Measurements from ENCODE around the gene CCDC148.
"Not testable (repeated sequence)": the region's sequence is repeated elsewhere in the genome, so short reads cannot be mapped to it uniquely, and the experiment has no call there.

The CCDC148 gene

DNA sequence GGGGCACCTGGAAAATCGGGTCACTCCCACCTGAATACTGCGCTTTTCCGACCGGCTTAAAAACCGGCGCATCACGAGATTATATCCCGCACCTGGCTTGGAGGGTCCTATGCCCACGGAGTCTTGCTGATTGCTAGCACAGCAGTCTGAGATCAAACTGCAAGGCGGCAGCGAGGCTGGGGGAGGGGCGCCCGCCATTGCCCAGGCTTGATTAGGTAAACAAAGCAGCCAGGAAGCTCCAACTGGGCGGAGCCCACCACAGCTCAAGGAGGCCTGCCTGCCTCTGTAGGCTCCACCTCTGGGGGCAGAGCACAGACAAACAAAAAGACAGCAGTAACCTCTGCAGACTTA, 105.1 kb downstream of the CCDC148 start:
- DNase-seq (ENCODE audit: low spot score): not testable (repeated sequence)

DNA sequence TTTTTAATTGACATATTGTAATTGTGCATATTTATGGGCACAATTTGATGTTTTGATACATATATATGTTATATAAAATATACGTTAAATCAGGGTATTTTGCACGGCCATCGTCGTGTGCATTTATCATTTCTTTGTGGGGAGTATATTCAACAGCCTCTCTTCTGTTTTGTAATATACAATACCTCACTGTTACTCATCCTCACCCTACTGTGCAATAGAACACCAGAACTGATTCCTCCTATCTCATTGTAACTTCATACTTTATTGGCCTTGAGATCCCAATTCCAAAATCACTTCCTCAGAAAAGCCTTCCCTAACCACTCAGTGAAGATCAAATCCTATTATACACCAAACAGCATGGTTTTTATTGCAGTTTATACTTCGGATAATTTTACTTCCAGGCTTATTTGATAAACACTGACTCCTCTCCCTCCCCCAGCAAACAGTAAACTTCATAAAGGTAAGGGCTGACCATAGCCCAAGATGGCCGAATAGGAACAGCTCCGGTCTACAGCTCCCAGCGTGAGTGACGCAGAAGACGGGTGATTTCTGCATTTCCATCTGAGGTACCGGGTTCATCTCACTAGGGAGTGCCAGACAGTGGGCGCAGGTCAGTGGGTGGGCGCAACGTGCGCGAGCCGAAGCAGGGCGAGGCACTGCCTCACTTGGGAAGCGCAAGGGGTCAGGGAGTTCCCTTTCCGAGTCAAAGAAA, 105.6 kb downstream of the CCDC148 start:
- DNase-seq (ENCODE audit: low spot score): not testable (repeated sequence)

DNA sequence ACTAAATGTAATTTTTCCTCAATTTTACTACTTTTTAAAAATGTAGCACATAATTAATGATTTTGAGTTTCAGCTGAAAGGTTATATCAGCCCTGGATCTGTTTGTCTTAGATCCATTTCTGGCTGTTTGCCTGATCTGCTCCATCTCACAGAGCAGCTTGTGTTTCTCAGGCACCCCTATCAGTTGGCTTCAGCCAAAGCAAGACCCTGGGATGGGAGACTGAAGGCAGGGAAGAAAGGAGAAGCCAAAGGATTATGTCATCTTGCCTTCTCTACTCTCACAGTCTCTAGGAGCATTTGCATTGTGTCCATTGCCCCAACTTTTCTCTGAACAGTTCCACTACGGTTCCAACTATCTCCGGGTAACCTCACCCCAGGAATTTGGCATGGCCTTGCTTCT, 110.5 kb downstream of the CCDC148 start:
- no peak for DNase-seq (ENCODE audit: low spot score)

DNA sequence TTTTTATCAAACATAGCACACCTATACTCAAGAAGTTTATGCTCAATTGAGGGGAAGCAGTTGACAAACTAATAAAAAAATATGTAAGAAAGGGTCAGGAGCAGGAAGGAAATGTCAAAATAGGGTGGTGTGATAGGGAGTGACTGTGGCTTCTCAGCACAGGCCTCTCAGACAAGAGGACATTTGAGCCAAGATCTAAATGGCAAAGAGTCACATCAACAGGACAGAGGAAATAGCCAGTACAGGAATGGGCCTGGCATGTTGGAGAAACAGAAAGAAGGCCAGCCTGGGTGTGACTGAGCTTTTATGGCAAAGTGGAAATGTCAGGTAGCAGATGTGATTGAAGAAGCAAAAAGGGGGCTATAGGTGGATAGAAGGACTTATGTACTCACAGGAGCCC, 117.0 kb downstream of the CCDC148 start:
- no peak for DNase-seq (ENCODE audit: low spot score)

DNA sequence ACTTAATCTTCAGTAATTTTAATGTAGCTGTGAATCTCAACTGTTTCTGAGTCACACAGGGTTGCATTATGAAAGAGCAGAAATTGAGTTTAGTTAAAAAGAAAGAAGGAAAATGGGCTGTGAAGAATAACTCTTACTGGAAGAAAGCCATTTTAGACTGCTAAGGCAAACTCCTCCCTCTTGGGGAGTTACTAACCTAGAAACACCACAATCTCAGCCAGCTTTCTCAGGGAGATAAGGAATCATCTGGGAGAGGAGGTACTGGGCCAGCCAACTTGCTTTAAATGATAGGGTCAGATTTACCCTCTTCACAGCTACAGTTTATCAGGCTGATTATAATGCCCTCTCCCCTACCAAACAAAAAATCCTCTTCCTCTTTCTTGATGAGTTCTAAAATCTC, 119.5 kb downstream of the CCDC148 start:
- no peak for DNase-seq (ENCODE audit: low spot score)

DNA sequence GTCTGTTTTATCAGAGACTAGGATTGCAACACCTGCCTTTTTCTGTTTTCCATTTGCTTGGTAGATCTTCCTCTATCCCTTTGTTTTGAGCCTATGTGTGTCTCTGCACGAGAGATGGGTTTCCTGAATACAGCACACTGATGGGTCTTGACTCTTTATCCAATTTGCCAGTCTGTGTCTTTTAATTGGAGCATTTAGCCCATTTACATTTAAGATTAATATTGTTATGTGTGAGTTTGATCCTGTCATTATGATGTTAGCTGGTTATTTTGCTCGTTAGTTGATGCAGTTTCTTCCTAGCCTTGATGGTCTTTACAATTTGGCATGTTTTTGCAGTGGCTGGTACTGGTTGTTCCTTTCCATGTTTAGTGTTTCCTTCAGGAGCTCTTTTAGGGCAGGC, 124.8 kb downstream of the CCDC148 start:
- not testable (repeated sequence) for DNase-seq (ENCODE audit: low spot score)

DNA sequence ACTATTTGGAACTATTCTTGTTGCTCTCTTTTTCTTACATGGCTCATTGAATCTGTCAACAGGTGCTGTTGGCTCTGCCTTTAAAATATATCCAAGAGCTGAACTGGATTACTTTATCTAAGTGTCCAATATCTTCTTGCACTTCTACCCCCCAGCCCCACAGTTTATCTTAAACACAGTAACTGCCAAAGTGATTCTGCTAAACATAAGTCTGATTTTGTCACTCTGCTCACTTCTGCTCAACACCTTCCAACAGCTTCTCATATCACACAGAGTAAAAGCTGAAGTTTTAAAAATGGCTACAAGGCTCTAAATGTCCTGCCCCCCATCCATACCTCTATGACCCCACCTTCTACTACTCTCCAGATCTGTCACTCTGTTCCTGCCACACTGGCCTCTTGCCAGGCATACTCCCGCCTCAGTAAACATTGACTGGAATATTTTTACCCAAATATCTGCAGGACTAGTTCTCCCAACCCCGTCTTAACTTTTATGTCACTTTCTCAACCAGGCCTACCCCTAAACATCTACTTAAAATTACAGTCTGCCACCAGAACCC, 130.7 kb downstream of the CCDC148 start:
- DNase-seq (ENCODE audit: low spot score): no peak

DNA sequence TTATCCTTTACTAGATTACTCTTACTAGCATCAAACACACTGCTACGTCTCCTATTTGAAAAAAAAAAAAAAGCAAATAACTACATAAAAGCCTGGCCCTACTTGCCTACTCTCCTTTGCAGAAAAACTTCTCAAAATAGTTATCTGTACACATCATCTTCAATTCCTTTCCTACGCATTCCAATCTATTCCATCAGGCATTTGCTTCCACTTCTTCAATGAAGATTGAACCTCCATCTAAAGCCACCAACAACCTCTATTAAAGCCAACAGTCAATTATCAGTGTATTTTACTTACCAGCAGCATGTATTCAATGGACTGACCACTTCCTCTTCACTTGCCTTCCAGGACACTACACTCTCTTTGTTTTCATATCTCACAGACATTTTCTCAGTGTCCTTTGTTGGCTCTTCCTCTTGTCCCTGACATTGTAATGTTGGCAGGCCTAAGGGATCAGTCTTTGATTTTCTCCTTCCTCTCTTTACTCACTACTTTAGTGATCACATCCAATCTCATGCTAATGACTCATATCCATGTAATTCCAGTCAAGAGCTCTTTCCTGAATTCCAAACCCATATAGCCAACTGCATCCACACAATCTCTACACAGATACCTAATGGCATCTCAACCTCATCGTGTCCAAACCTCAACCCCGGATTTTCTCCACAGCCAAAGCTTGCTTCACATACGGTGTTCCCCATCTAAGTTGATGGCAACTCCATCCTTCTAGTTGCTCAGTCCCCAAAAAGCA, 131.3 kb downstream of the CCDC148 start:
- no peak for DNase-seq (ENCODE audit: low spot score)

DNA sequence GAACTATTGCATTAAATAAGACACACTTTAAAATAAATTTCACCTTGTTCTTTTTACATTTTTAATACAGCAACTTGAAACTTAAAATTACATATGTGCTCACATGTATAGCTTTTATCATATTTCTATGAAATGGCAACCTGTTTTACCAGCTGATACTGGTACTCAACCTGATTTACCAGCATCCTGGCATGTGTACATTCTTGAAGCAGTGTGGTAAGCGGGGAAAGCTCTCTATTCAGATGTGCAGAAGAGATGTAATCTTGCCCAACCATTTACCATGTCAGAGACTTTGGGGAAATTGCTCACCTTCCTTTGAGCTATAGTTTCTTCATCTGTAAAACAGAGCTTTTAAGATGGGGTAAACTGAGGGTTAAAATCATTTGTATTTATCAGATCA, 133.2 kb downstream of the CCDC148 start:
- no peak for DNase-seq (ENCODE audit: low spot score)

DNA sequence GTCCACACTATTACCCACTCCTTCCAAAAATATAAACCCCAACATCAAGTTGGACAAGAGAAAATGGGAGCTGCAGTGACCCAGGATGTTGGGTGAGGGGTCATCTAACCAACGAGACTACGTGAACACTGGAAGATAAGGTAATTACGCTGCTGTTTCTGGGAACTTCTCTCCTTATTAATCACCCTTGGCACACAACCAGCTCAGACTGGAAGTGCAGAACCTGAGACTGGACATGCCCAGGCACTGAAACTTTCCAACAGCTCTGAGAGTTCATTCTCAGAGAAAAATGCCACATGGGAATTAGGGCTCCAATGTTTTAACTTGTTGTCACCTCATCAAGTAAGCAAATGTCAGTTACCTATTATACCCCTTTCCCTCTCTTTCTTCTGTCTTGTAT, 135.3 kb downstream of the CCDC148 start:
- no peak for DNase-seq (ENCODE audit: low spot score)

DNA sequence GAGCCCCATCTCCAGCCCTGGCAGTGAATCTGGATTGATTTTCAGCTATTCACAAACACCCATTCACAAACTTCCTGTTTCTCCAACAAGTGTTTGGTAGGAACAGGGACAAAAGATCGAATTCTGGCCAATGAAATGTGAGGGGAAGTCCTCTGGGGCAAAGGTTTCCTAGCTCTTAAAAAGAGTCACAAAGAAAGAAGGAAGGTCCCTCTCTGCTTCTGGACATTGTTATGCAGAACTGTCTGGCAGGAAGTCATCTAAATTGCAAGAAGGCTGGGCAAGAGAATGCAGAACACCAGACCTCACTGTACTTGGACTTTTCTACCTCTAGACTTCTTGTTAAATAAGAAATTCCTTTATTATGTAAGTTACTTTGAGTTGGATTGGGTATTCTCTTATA, 137.3 kb downstream of the CCDC148 start:
- no peak for DNase-seq (ENCODE audit: low spot score)

DNA sequence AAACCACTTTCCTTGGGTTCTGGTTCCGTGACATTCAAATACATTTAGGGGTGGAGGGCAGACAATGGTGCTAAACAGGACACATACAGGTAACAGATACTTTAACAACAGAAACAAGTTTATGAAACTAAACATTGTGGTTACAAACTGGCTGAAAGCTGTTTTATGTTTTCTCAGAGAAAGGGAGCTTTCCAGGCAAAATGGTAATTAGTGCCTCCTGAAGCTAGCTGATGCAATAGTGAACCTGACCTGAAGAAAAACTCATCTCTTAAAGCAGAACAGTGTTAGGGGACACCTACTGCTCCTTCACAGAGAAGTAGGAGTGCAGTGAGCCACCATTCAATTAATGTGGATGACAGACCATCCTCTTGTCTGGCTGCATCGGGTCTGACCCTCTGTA, 138.9 kb downstream of the CCDC148 start:
- no peak for DNase-seq (ENCODE audit: low spot score)

DNA sequence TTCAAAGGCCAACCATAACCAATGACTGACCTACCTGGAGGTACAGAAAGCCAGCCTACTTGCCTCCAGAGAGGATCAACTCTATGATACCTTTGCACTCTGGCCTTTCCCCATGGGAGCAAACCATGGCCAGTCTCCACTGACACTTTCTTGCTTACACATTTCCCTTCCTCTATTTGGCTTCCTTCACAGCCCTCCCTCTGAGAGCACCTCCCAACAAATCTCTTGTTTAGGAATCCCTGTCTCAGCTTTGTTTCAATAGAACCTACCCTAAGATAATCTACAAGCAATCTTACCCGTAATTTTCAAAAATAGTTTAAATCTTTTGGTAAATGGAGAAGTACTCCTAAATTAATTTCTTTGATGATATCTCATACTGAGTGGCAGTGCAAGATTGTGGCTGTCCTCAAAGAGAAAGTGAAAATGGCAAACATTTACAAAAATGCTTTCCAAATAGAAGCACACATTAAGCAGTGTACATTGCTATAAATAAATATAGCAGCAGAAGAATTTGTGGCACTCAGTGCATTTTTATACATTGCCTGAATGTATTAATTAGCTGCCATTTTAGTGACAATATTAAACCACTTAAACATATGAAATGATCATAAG, 140.6 kb downstream of the CCDC148 start:
- no peak for DNase-seq (ENCODE audit: low spot score)

DNA sequence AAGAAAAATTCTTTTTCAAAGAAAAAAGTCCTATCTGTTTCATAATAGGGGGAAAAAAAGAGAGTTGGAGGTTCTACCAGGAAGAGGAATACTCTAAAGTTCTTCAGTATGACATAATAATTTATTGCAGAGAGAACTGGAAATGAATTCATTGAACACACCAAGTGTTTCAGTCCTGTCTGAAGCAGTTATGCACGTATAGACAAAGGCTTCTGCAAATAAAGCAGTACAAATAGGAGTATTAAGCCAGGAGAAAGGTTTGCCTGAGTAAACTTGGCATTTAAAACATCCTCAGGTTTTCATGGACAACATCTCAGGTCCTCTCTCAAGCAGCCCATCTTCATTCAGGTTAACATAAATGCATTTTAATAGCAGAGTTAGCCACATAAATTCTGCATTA, 141.6 kb downstream of the CCDC148 start:
- no peak for DNase-seq (ENCODE audit: low spot score)

DNA sequence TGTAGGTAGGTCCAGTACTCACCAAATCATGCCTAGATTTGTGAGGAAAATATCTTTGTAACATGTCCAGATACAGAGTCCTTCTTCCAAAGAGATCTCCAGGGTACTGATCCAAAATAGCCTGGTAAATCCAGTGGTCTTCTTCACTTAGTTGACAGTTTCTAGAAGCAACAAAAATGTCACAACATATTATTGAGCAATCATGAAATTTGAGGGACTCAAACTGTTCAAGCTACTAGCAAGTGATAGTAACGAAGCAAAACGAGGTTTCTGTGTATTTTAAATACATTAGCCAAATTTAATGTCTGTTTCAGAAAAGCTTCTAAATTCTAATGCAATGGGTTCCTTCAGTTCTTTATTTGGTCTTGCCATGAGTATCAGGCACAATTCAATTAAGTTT, 142.8 kb downstream of the CCDC148 start:
- DNase-seq (ENCODE audit: low spot score): no peak

DNA sequence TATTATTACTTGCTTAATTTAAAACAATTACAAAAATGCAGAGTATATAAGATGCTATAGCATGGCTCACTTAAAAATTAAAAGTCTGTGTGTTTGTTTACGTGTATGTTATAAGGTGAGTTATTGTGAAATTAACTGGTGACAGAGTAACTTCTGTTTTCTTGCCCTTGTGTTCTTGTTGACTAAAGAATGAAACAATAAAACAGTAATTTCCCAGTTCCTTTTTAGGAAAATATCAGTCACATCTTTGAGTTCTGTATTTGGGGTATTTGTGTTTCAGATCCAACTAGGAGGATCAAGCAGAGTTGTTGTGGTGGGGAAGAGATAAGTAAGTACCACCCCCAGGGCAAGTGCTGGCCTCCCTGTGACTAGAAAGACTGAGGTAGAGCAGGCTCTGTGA, 143.6 kb downstream of the CCDC148 start:
- no peak for DNase-seq (ENCODE audit: low spot score)

DNA sequence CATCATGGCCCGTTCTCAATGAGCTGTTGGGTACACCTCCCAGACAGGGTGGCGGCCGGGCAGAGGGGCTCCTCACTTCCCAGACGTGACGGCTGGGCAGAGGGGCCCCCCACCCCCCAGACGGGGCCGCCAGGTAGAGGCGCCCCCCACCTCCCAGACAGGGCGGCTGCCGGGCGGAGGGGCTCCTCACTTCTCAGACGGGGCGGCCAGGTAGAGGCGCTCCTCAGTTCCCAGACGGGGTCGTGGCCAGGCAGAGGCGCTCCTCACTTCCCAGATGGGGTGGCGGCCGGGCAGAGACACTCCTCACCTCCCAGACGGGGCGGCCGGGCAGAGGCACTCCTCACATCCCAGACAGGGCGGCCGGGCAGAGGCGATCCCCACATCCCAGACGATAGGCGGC, 146.1 kb downstream of the CCDC148 start:
- not testable (repeated sequence) for DNase-seq (ENCODE audit: low spot score)

DNA sequence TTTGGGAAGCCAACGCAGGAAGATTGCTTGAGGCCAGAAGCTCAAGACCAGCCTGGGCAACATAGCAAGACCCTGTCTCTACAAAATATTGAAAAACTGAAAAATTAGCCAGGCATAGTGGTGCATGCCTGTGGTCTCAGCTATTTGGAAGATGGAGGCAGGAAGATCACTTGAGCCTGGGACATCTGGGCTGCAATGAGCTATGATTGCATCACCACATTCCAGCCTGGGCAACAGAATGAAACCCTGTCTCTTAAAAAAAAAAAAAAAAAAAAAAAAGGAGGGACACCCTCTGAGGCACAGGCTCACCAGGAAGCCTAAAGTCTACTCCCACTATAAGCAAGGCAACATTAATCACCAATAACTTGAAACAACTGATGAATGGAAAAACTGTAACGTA, 151.1 kb downstream of the CCDC148 start:
- no peak for DNase-seq (ENCODE audit: low spot score)

DNA sequence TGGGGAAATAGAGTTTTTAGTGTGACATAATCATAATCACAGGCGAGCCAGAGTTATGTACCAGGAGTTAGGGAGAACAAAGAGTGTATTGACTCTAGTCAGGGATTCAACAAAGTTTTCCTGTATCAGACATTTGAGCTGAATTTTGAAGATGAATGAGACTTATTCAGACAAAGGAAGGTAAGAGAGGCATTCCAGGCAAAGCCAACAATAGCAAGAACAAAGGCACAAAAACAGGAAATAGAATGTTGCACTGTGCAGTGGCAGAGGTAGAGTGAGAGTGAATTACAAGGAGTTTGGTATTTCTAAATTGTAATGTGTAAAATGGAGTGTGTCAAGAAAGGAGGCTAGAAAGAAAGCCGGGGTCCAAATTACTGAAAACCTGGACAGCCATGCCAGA, 156.2 kb downstream of the CCDC148 start:
- DNase-seq (ENCODE audit: low spot score): no peak

DNA sequence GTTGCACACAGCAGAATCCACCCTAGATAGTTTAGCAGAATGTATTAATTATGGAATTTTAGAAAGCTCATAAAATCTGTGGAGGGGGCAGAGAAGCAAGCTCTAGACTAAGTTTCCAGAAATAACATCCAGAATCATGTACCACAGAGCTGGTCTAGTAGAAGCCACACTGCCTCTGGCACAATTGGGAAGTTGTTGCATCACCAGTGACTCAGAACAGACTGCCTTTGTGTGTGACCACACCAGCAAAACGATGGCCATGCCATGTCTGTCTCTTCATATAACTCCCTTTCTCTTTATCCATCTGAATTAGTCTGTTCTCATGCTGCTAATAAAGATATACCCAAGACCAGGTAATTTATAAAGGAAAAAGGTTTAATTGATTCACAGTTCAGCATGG, 158.9 kb downstream of the CCDC148 start:
- no peak for DNase-seq (ENCODE audit: low spot score)

DNA sequence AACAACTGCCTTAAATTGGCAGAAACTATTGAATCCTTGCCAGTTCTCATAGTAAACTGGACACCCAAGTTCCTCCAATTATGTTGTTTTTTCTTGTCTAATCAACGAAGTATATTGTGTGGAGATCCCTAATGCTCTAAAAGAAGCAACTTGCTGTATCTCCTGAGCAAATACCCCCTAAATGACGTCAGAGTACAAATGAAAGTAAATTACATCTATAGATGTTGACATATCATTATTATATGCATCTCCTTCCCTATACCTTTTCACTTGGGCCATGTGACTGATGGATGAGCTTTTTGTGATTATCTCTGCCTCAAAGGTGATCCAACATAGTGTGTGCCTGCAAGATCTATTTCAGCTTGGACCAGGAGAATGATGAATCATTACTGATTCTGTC, 159.4 kb downstream of the CCDC148 start:
- no peak for DNase-seq (ENCODE audit: low spot score)

DNA sequence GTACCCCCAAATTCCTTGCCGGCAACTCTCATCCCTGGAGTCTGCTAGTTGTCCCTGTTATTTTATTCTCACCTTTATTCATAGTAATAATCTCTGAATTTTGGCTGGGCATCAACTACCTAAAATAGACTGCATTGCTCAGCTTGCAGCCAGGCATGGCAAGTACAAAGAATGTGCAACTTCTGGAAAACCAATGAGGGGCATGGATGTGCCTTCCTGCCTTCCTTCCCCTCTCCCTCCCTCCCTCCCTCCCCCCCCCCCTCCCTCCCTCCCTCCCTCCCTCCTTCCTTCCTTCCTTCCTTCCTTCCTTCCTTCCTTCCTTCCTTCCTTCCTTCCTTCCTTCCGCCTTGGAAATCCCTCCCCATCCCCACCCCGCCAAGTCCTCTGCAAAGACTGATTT, 162.8 kb downstream of the CCDC148 start:
- DNase-seq (ENCODE audit: low spot score): no peak

DNA sequence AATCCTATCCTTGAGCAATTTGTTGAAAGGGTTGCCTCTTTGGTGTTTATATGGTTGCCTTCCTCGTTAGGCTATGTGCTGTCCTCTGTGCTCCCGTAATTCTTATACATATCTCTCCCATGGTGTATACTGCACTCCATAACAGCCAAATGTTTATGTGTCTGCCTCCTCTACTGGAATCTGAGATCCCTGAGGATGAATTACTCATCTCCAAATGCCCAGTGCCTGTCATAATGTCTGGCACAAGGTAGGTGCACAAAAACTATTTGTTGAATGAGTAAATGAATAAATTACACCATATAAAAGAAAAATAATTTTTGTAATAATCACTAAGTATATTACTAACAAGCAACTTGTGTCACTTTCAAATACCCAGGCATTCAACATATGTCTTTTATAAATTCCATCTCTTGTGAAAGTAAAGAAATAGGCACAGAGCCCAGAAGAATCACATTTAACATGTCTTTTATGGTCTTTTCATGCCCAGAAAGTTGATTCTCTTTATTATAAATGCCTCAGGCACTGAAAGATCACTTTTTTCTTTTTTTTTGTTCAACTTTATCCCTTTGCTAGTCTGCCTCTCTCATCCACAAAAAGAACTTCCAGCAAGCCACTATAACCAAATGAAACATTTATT, 164.9 kb downstream of the CCDC148 start:
- DNase-seq (ENCODE audit: low spot score): no peak
